IMR-90 (cell line): ENCODE results near the gene NLGN1. TPM values are rescaled to one million over a fixed set of nuclear protein-coding genes. Genes with fewer than 3 reads are reported as not detected.

Experiments
- ATAC-seq: fragments of 200-7000 bp; cut with Tn5 transposase; 2 replicates; pipeline ENCODE4 v1.9.1; 2020; ENCODE audit warnings: low read depth, mild to moderate bottlenecking, moderate library complexity
- BruUV-seq: library from RNA; stranded (reverse); fragments of 400-500 nt; replicated peaks from 2 replicates; lab custom pipeline; 2021; lab: Mats Ljungman, UMichigan
- CTCF ChIA-PET: fragments of 300-600 bp; formaldehyde crosslinking; extraction: SDS; loops from one replicate; lab custom pipeline; 2021; ENCODE audit warnings: antibody characterized with exemption; lab: Yijun Ruan, JAX
- POLR2A ChIA-PET: fragments of 300-600 bp; sonication (Branson Sonifier 250); formaldehyde crosslinking; loops from one replicate; lab custom pipeline; 2022; ENCODE audit warnings: antibody characterized with exemption; ENCODE audit not compliant: unreplicated experiment; lab: Charles Lee
- DNase-seq: peaks from one replicate; pipeline ENCODE4 v3.0.0; 2013
- H2AFZ ChIP-seq: replicated peaks from 2 replicates; pipeline ENCODE3; 2013; ENCODE audit warnings: low read length, mild to moderate bottlenecking; ENCODE audit not compliant: poor library complexity
- H2AK5ac ChIP-seq: 2 replicates; pipeline ENCODE4 v1.6.1; 2013; ENCODE audit warnings: low read depth, low read length, inconsistent platforms
- H2AK9ac ChIP-seq: replicated peaks from 2 replicates; pipeline ENCODE3; 2013; ENCODE audit warnings: mild to moderate bottlenecking, low read depth, low read length, moderate library complexity; ENCODE audit not compliant: poor library complexity
- H2BK120ac ChIP-seq: 2 replicates; pipeline ENCODE4 v1.6.1; 2013; ENCODE audit warnings: low read depth, low read length, inconsistent platforms
- H2BK15ac ChIP-seq: 3 replicates; pipeline ENCODE4 v1.6.1; 2013; ENCODE audit warnings: low read depth, low read length, inconsistent platforms
- H2BK20ac ChIP-seq: 2 replicates; pipeline ENCODE4 v1.6.1; 2013; ENCODE audit warnings: low read depth, mild to moderate bottlenecking, inconsistent platforms, low read length, moderate library complexity
- H2BK5ac ChIP-seq: 2 replicates; pipeline ENCODE4 v1.6.1; 2013; ENCODE audit warnings: mild to moderate bottlenecking, low read depth, low read length, inconsistent platforms; ENCODE audit not compliant: poor library complexity, severe bottlenecking
- H3K14ac ChIP-seq: replicated peaks from 2 replicates; pipeline ENCODE4 v1.6.1; 2013; ENCODE audit warnings: low read depth, low read length, inconsistent platforms
- H3K18ac ChIP-seq: 2 replicates; pipeline ENCODE4 v1.6.1; 2013; ENCODE audit warnings: low read depth, low read length, control low read depth
- H3K23ac ChIP-seq: 2 replicates; pipeline ENCODE4 v1.6.1; 2013; ENCODE audit warnings: low read depth, low read length, inconsistent platforms
- H3K27ac ChIP-seq: 2 replicates; pipeline ENCODE4 v1.5.1; 2013; ENCODE audit warnings: mild to moderate bottlenecking, control low read depth, low read length; ENCODE audit not compliant: insufficient read depth
- H3K27me3 ChIP-seq: 2 replicates; pipeline ENCODE4 v1.6.1; 2013; ENCODE audit warnings: low read length; ENCODE audit not compliant: control insufficient read depth, insufficient read depth
- H3K36me3 ChIP-seq: 2 replicates; pipeline ENCODE4 v1.6.1; 2013; ENCODE audit warnings: low read length, mixed read lengths; ENCODE audit not compliant: control insufficient read depth, insufficient read depth
- H3K4ac ChIP-seq: 2 replicates; pipeline ENCODE4 v1.6.1; 2013; ENCODE audit warnings: low read depth, low read length, inconsistent platforms
- H3K4me1 ChIP-seq: 2 replicates; pipeline ENCODE4 v1.6.1; 2013; ENCODE audit warnings: low read length, mixed read lengths; ENCODE audit not compliant: control insufficient read depth, insufficient read depth
- H3K4me2 ChIP-seq: 2 replicates; pipeline ENCODE4 v1.6.1; 2013; ENCODE audit warnings: low read depth, mild to moderate bottlenecking, control low read depth, low read length, moderate library complexity
- H3K4me3 ChIP-seq: 2 replicates; pipeline ENCODE4 v1.5.1; 2013; ENCODE audit warnings: low read depth, mild to moderate bottlenecking, control low read depth, low read length, moderate library complexity; ENCODE audit not compliant: insufficient read depth
- H3K56ac ChIP-seq: 2 replicates; pipeline ENCODE4 v1.6.1; 2013; ENCODE audit warnings: low read length, inconsistent platforms; ENCODE audit not compliant: insufficient read depth; ENCODE audit errors: extremely low read depth
- H3K79me1 ChIP-seq, 2 experiments: 2 replicates each; pipeline ENCODE4 v1.6.1; 2013; ENCODE audit warnings: low read length in 2 of 2, inconsistent platforms in 1 of 2, low read depth in 1 of 2
- H3K9ac ChIP-seq: 2 replicates; pipeline ENCODE4 v1.6.1; 2013; ENCODE audit warnings: low read depth, low read length, control low read depth
- H3K9me1 ChIP-seq: 2 replicates; pipeline ENCODE4 v1.6.1; 2013; ENCODE audit warnings: low read length, inconsistent platforms; ENCODE audit not compliant: insufficient read depth
- H3K9me3 ChIP-seq: 2 replicates; pipeline ENCODE4 v1.6.1; 2013; ENCODE audit warnings: low read length; ENCODE audit not compliant: control insufficient read depth, insufficient read depth
- H4K20me1 ChIP-seq: 2 replicates; pipeline ENCODE4 v1.6.1; 2013; ENCODE audit warnings: low read length, inconsistent platforms; ENCODE audit not compliant: insufficient read depth
- H4K5ac ChIP-seq: 2 replicates; pipeline ENCODE4 v1.6.1; 2013; ENCODE audit warnings: mild to moderate bottlenecking, low read depth, low read length, control low read depth
- H4K8ac ChIP-seq, 2 experiments: 2 replicates each; pipeline ENCODE4 v1.6.1; 2013; ENCODE audit warnings: low read depth in 2 of 2, low read length in 2 of 2, control low read depth in 1 of 2, inconsistent platforms in 1 of 2
- H4K91ac ChIP-seq: 2 replicates; pipeline ENCODE4 v1.6.1; 2013; ENCODE audit warnings: low read depth, low read length, inconsistent platforms; ENCODE audit not compliant: insufficient read depth
- CEBPB ChIP-seq: IDR thresholded peaks from 2 replicates; pipeline ENCODE4 v1.6.1; 2012; ENCODE audit warnings: low read depth, low read length, improper control_type of control experiment
- FOS ChIP-seq: fragments of 150-350 bp; IDR thresholded peaks from 2 replicates; pipeline ENCODE4 v1.6.1; 2016; ENCODE audit warnings: low read depth, low read length
- MXI1 ChIP-seq: IDR thresholded peaks from 2 replicates; pipeline ENCODE4 v1.6.1; 2012; ENCODE audit warnings: low read depth, mild to moderate bottlenecking, low read length, moderate library complexity, borderline replicate concordance
- NFE2L2 ChIP-seq: fragments of 150-350 bp; IDR thresholded peaks from 2 replicates; pipeline ENCODE4 v1.6.1; 2016; ENCODE audit warnings: low read depth, mild to moderate bottlenecking, low read length
- RCOR1 ChIP-seq: IDR thresholded peaks from 2 replicates; pipeline ENCODE4 v1.6.1; 2012; ENCODE audit warnings: mild to moderate bottlenecking, low read length, improper control_type of control experiment; ENCODE audit not compliant: insufficient replicate concordance
- RFX5 ChIP-seq: IDR thresholded peaks from 2 replicates; pipeline ENCODE4 v1.8.0; 2012; ENCODE audit warnings: low read depth, mild to moderate bottlenecking, low read length, moderate library complexity
- SMC3 ChIP-seq: fragments of 150-350 bp; IDR thresholded peaks from 2 replicates; pipeline ENCODE4 v1.6.1; 2016; ENCODE audit warnings: low read depth, mild to moderate bottlenecking, antibody characterized with exemption, low read length, moderate library complexity
- WGBS, 2 experiments: methylation state at CpG; one replicate each; pipeline versions ENCODE4 v1.1.5 to v1.1.7; 2013; ENCODE audit warnings: missing lambda C conversion rate in 2 of 2; ENCODE audit not compliant: insufficient read length in 1 of 2; ENCODE audit errors: extremely low coverage in 2 of 2; 5-methylcytosine and 5-hydroxymethylcytosine counted together
- dilution Hi-C: fragments of 300-500 bp; cut with HindIII; formaldehyde crosslinking; loops from one replicate; pipeline ENCODE4 v1.14.3; 2018; ENCODE audit warnings: low sequenced_read_pairs; ENCODE audit not compliant: unreplicated experiment
- in situ Hi-C: fragments of 300-500 bp; cut with MboI; formaldehyde crosslinking; loops from 3 replicates; pipeline ENCODE4 v1.14.3; 2019; ENCODE audit warnings: low sequenced_read_pairs, inconsistent platforms, mixed read lengths
- intact Hi-C: fragments of 100-400 bp; cut with micrococcal nuclease; formaldehyde crosslinking; loops from 2 replicates; pipeline ENCODE4 v1.10.0; 2022
- polyA plus RNA-seq, 3 experiments: library from polyadenylated mRNA; depleted of rRNA; stranded (reverse); fragments of >200 nt; gene quantifications; 2 replicates each; pipeline ENCODE4 v1.2.3, GENCODE V29; 2012; ENCODE audit warnings: low replicate concordance in 1 of 3
- total RNA-seq: library from RNA; depleted of rRNA; stranded (reverse); fragments of >200 nt; gene quantifications from 2 replicates; pipeline ENCODE4 v1.2.3, GENCODE V29; 2012
- TF ChIP-seq, protein P1 (sequence below): fragments of 150-350 bp; IDR thresholded peaks from 2 replicates; pipeline ENCODE4 v1.6.1; 2016; ENCODE audit warnings: low read depth, mild to moderate bottlenecking, low read length, moderate library complexity, borderline replicate concordance
- TF ChIP-seq, protein P2 (sequence below): fragments of 150-350 bp; IDR thresholded peaks from 2 replicates; pipeline ENCODE4 v1.6.1; 2017; ENCODE audit warnings: mild to moderate bottlenecking, antibody characterized with exemption, low read length, low read depth

NLGN1 gene
- total and polyA plus RNA-seq, 2 of the 4 experiments (the other 2 are of a cell fraction) = 1.8 to 12.5 TPM

DNA sequence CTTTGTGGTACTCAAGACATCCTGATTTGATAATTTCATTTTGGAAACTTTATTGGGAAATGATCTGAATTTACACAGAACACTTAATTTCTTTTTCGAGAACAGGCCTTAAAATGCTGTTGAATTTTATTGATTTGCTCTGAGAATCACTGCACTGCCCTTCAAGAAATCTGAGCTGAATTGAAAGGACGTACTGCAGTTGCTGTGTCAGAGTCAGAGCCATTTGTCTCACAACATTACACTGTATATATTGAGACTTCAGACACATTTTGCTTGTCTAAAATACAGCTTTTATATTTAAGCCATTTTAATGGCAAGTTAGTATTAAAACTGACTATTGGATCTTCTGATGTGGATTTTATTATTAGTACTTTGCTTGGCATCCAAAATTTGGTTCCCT, 504.1 kb downstream of the NLGN1 start:
- no peaks in the 10 kb centered on the region for H3K4me1 ChIP-seq
- CTCF ChIA-PET = no interaction called here
- no peak overlapping the region for H4K5ac ChIP-seq
- no peak overlapping the region for H2BK15ac ChIP-seq
- dilution Hi-C loops (no loop called here), in situ Hi-C loops (no loop called here), intact Hi-C loops (no loop called here)
- no peaks in the 10 kb centered on the region for H3K79me1 ChIP-seq
- H3K23ac ChIP-seq = no peak overlapping the region
- H3K14ac ChIP-seq = no peak overlapping the region
- H2BK5ac ChIP-seq = no peak overlapping the region
- H3K27me3 ChIP-seq = no peaks in the 10 kb centered on the region
- H3K4me2 ChIP-seq = no peak overlapping the region
- H2AK5ac ChIP-seq = no peak overlapping the region
- H3K9ac ChIP-seq = no peak overlapping the region
- no peaks in the 10 kb centered on the region for H3K9me3 ChIP-seq
- POLR2A ChIA-PET = no interaction called here
- no peak for DNase-seq
- no peak overlapping the region for H3K56ac ChIP-seq
- H4K20me1 ChIP-seq = no peaks in the 10 kb centered on the region
- no peak overlapping the region for H2BK20ac ChIP-seq
- no peaks in the 10 kb centered on the region for H3K36me3 ChIP-seq
- TF ChIP-seq RCOR1 (no peak), RFX5 (no peak), FOS (no peak), SMC3 (no peak), NFE2L2 (no peak), CEBPB (no peak), MXI1 (no peak)
- TF ChIP-seq, protein P1, sequence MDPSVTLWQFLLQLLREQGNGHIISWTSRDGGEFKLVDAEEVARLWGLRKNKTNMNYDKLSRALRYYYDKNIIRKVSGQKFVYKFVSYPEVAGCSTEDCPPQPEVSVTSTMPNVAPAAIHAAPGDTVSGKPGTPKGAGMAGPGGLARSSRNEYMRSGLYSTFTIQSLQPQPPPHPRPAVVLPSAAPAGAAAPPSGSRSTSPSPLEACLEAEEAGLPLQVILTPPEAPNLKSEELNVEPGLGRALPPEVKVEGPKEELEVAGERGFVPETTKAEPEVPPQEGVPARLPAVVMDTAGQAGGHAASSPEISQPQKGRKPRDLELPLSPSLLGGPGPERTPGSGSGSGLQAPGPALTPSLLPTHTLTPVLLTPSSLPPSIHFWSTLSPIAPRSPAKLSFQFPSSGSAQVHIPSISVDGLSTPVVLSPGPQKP = no peak
- TF ChIP-seq, protein P2, sequence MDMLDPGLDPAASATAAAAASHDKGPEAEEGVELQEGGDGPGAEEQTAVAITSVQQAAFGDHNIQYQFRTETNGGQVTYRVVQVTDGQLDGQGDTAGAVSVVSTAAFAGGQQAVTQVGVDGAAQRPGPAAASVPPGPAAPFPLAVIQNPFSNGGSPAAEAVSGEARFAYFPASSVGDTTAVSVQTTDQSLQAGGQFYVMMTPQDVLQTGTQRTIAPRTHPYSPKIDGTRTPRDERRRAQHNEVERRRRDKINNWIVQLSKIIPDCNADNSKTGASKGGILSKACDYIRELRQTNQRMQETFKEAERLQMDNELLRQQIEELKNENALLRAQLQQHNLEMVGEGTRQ = no peak
- WGBS, 2 experiments = no CpG with 5 or more reads among the region's 2 CpGs
- no peak overlapping the region for H3K4me3 ChIP-seq
- no peak overlapping the region for H2AK9ac ChIP-seq
- no peak overlapping the region for H3K4ac ChIP-seq
- no peak overlapping the region for H4K91ac ChIP-seq
- no peak overlapping the region for H2AFZ ChIP-seq
- H3K9me1 ChIP-seq = no peaks in the 10 kb centered on the region
- H2BK120ac ChIP-seq = no peak overlapping the region
- H3K18ac ChIP-seq = no peak overlapping the region
- BruUV-seq = no TSS peak
- no peak for ATAC-seq
- H4K8ac ChIP-seq = no peak overlapping the region
- no peak overlapping the region for H3K27ac ChIP-seq
